Nephron (organoid): Measurements from ENCODE around the gene NCOA5.

Source experiments
- H3K27ac Mint-ChIP-seq, 3 experiments: 2 replicates each; pipeline ENCODE4 v1.8.0; 2020; ENCODE audit warnings: mixed read lengths in 3 of 3, mild to moderate bottlenecking in 2 of 3, moderate library complexity in 1 of 3
- H3K27me3 Mint-ChIP-seq: 2 replicates; pipeline ENCODE4 v1.8.0; 2021; ENCODE audit warnings: low read depth, mild to moderate bottlenecking, moderate library complexity, mixed read lengths
- H3K36me3 Mint-ChIP-seq: 2 replicates; pipeline ENCODE4 v1.8.0; 2020; ENCODE audit warnings: low read depth, mixed read lengths
- H3K4me1 Mint-ChIP-seq: 2 replicates; pipeline ENCODE4 v1.8.0; 2020; ENCODE audit warnings: mixed read lengths
- H3K4me3 Mint-ChIP-seq, 3 experiments: 2 replicates each; pipeline ENCODE4 v1.8.0; 2020; ENCODE audit warnings: mild to moderate bottlenecking in 3 of 3, mixed read lengths in 3 of 3, moderate library complexity in 2 of 3
- H3K9me3 Mint-ChIP-seq: 2 replicates; pipeline ENCODE4 v1.8.0; 2020; ENCODE audit warnings: mixed read lengths
- CTCF ChIP-seq, 3 experiments: fragments of 200-600 bp; sonication (generic); IDR thresholded peaks; one replicate each; pipeline ENCODE4 v1.5.0; 2021; ENCODE audit warnings: antibody characterized with exemption in 3 of 3; ENCODE audit not compliant: unreplicated experiment in 3 of 3

Gene NCOA5

GRCh38 chr20:46089167-46089416, 670 bp downstream of the NCOA5 start:
- no peak for TF ChIP-seq CTCF (IDR thresholded peaks at IDR 0.05; ENCODE audit: unreplicated experiment in 3 of 3)
- H3K27me3 Mint-ChIP-seq = peaks cover 5% of the 10 kb centered on the region
- no peaks in the 10 kb centered on the region for H3K9me3 Mint-ChIP-seq
- H3K36me3 Mint-ChIP-seq = no peaks in the 10 kb centered on the region
- H3K4me3 Mint-ChIP-seq = peak overlapping the region; percentile 89 to 93 (median 91)
- peaks cover 40% of the 10 kb centered on the region for H3K4me1 Mint-ChIP-seq
- peak overlapping the region; percentile 61 to 96 (median 71) for H3K27ac Mint-ChIP-seq

GRCh38 chr20:46088409-46089166, 1.2 kb downstream of the NCOA5 start:
- Mint-ChIP-seq H3K27ac (peak overlapping the region; percentile 61 to 96 (median 94)), H3K27me3 (peaks cover 5% of the 10 kb centered on the region), H3K36me3 (no peaks in the 10 kb centered on the region), H3K4me3 (peak overlapping the region; percentile 89 to 93 (median 91)), H3K4me1 (peaks cover 44% of the 10 kb centered on the region), H3K9me3 (no peaks in the 10 kb centered on the region)
- no peak for TF ChIP-seq CTCF (IDR thresholded peaks at IDR 0.05; ENCODE audit: unreplicated experiment in 3 of 3)

- peak; percentile 34 to 48 (median 45) for TF ChIP-seq CTCF (IDR thresholded peaks at IDR 0.05; ENCODE audit: unreplicated experiment in 3 of 3)
- Mint-ChIP-seq H3K4me1 (peaks cover 57% of the 10 kb centered on the region), H3K36me3 (no peaks in the 10 kb centered on the region), H3K9me3 (no peaks in the 10 kb centered on the region), H3K4me3 (peak overlapping the region; percentile 89 to 93 (median 91)), H3K27me3 (no peaks in the 10 kb centered on the region), H3K27ac (peak overlapping the region in 2 of 3 experiments; percentile 10 to 65)
These were observed 2.6 kb downstream of the NCOA5 start for GRCh38 chr20:46087161-46087560.

- H3K9me3 Mint-ChIP-seq = no peaks in the 10 kb centered on the region
- no peak for TF ChIP-seq CTCF (IDR thresholded peaks at IDR 0.05; ENCODE audit: unreplicated experiment in 3 of 3)
- H3K36me3 Mint-ChIP-seq = no peaks in the 10 kb centered on the region
- peak overlapping the region; percentile 3 to 40 (median 31) for H3K4me3 Mint-ChIP-seq
- H3K4me1 Mint-ChIP-seq = peaks cover 62% of the 10 kb centered on the region
- H3K27ac Mint-ChIP-seq = peak overlapping the region in 2 of 3 experiments; percentile 32 to 75
- H3K27me3 Mint-ChIP-seq = no peaks in the 10 kb centered on the region
These were observed 4.4 kb downstream of the NCOA5 start for GRCh38 chr20:46085179-46085851.

- Mint-ChIP-seq H3K27ac (peak overlapping the region in 1 of 3 experiments; percentile 75), H3K27me3 (no peaks in the 10 kb centered on the region), H3K36me3 (no peaks in the 10 kb centered on the region), H3K4me1 (peaks cover 57% of the 10 kb centered on the region), H3K9me3 (no peaks in the 10 kb centered on the region), H3K4me3 (no peak overlapping the region)
- no peak for TF ChIP-seq CTCF (IDR thresholded peaks at IDR 0.05; ENCODE audit: unreplicated experiment in 3 of 3)
These were observed 5.0 kb downstream of the NCOA5 start for GRCh38 chr20:46084805-46085178.
